ENCODE measurements around the gene ARID1A. TPM values are rescaled to one million over a fixed set of nuclear protein-coding genes. Genes with fewer than 3 reads are reported as not detected.

Gene ARID1A
- total and polyA plus RNA-seq, 2 of the 8 experiments (the other 6 are each of a cell fraction or from before 2014, with no cell fraction given), result 52.1 to 103 TPM

- Histone ChIP-seq H3K9me3 (ENCODE audit: insufficient read depth in 2 of 2, low read depth in 1 of 2, low read length in 1 of 2) (no peaks in the 10 kb centered on the region), H3K9ac (replicated peaks in 1 of 4; ENCODE audit: extremely low read depth in 1 of 4, low read depth in 3 of 4, low read length in 3 of 4) (no peak overlapping the region), H2BK20ac (ENCODE audit: low read length) (no peak overlapping the region), H4K20me1 (replicated peaks in 1 of 2; ENCODE audit: control insufficient read depth in 1 of 2, insufficient read depth in 2 of 2, low read length in 2 of 2) (peaks cover 5 to 18% of the 10 kb centered on the region in 2 experiments), H3K36me3 (ENCODE audit: control insufficient read depth in 2 of 4, insufficient read depth in 4 of 4, low read length in 3 of 4) (peaks cover 72 to 96% (median 91%) of the 10 kb centered on the region in 4 experiments), H3K4ac (replicated peaks; ENCODE audit: insufficient read length, low read depth, low read length) (no peak overlapping the region), H3K27ac (ENCODE audit: low read depth, low read length) (no peak overlapping the region), H4K5ac (ENCODE audit: insufficient read length, low read depth, low read length) (no peak overlapping the region), H2BK12ac (ENCODE audit: low read depth, low read length) (no peak overlapping the region), H3K23me2 (ENCODE audit: low read depth, low read length) (no peaks in the 10 kb centered on the region; the same call in 1 of the 2 replicates), H2BK120ac (replicated peaks; ENCODE audit: low read depth, low read length) (no peak overlapping the region), H3K79me1 (ENCODE audit: low read depth, low read length) (peaks cover 2% of the 10 kb centered on the region), H3K56ac (replicated peaks; ENCODE audit: insufficient read length, low read depth, low read length) (no peak overlapping the region), H4K8ac (ENCODE audit: extremely low read depth, insufficient read depth, low read length) (no peak overlapping the region), H3K27me3 (replicated peaks in 1 of 4; ENCODE audit: control insufficient read depth in 3 of 4, extremely low read depth in 1 of 4, insufficient read depth in 3 of 4, low read length in 3 of 4) (no peaks in the 10 kb centered on the region), H2BK15ac (ENCODE audit: low read length) (no peak overlapping the region), H2AFZ (ENCODE audit: low read length) (no peak overlapping the region), H3K23ac (ENCODE audit: insufficient read length) (no peak overlapping the region), H2BK5ac (ENCODE audit: low read depth, low read length) (no peak overlapping the region), H4K91ac (replicated peaks; ENCODE audit: insufficient read length, low read length) (no peak overlapping the region), H2AK5ac (ENCODE audit: low read depth, low read length) (no peak overlapping the region), H3K18ac (ENCODE audit: extremely low read depth, low read length) (no peak overlapping the region), H3K4me3 (ENCODE audit: extremely low read depth in 1 of 4, insufficient read depth in 2 of 4, low read depth in 3 of 4, low read length in 4 of 4) (no peak overlapping the region), H3K79me2 (ENCODE audit: control insufficient read depth in 1 of 2, insufficient read depth in 2 of 2, low read length in 2 of 2) (no peaks in the 10 kb centered on the region), H3K14ac (ENCODE audit: insufficient read length) (no peak overlapping the region), H3K4me2 (ENCODE audit: insufficient read depth in 1 of 2, low read depth in 2 of 2, low read length in 2 of 2) (no peak overlapping the region), H3K4me1 (replicated peaks in 1 of 4; ENCODE audit: control insufficient read depth in 3 of 4, insufficient read depth in 4 of 4, low read length in 3 of 4) (no peaks in the 10 kb centered on the region)
- CTCF ChIA-PET (ENCODE audit: partially characterized antibody), result interaction anchor here (1.3 kb wide), 1 partner anchor 12 kb away, joined by 3 read pairs; no protein-coding TSS in a partner anchor
- FAIRE-seq (no peak), DNase-seq (ENCODE audit: low read depth in 1 of 2, low spot score in 2 of 2) (no peak)
- 92% methylated on average over 4 of the region's 4 CpGs; no CpG with 5 or more reads in 1 of the 2 experiments for WGBS, 2 experiments (ENCODE audit: extremely low coverage in 1 of 2, insufficient coverage in 1 of 2, insufficient read length in 1 of 2, insufficient replicate concordance in 2 of 2, low coverage in 1 of 2, low lambda C conversion rate in 2 of 2, missing lambda C conversion rate in 1 of 2)
- POLR2A ChIA-PET (ENCODE audit: partially characterized antibody), result no interaction called here
- TF ChIP-seq JUND (IDR thresholded peaks at IDR 0.05; ENCODE audit: low read length), result no peak
- TF ChIP-seq CHD2 (IDR thresholded peaks at IDR 0.05; ENCODE audit: low read length), result no peak
- TF ChIP-seq SP4 (IDR thresholded peaks at IDR 0.05; ENCODE audit: low read length), result no peak
- TF ChIP-seq CTBP2 (IDR thresholded peaks at IDR 0.05; ENCODE audit: borderline replicate concordance, insufficient read depth, insufficient read length, low read length), result no peak
- no peak for TF ChIP-seq RNF2 (IDR thresholded peaks at IDR 0.05; ENCODE audit: borderline replicate concordance, low read depth, low read length, missing control alignments, poor library complexity, severe bottlenecking)
- no peak for TF ChIP-seq NANOG (IDR thresholded peaks at IDR 0.05; ENCODE audit: insufficient read depth, low read depth, low read length, poor library complexity, severe bottlenecking)
- TF ChIP-seq GTF2F1 (IDR thresholded peaks at IDR 0.05; ENCODE audit: borderline replicate concordance, low read depth, low read length), result no peak
- no peak for TF ChIP-seq POU5F1 (IDR thresholded peaks at IDR 0.05; ENCODE audit: low read depth, low read length)
- TF ChIP-seq HDAC2 (IDR thresholded peaks at IDR 0.05; ENCODE audit: borderline replicate concordance in 1 of 2, low read depth in 2 of 2, low read length in 2 of 2), result no peak
- no peak for TF ChIP-seq ZNF274 (IDR thresholded peaks at IDR 0.05; ENCODE audit: borderline replicate concordance, extremely low read depth, low read length)
- TF ChIP-seq SP1 (IDR thresholded peaks at IDR 0.05; ENCODE audit: low read depth, low read length), result no peak
- TF ChIP-seq TAF1 (IDR thresholded peaks at IDR 0.05; ENCODE audit: low read depth, low read length), result no peak
- TF ChIP-seq JUN (IDR thresholded peaks at IDR 0.05; ENCODE audit: low read depth, low read length), result no peak
- no peak for TF ChIP-seq KDM4A (IDR thresholded peaks at IDR 0.05; ENCODE audit: low read depth, low read length, severe bottlenecking)
- TF ChIP-seq TBP (IDR thresholded peaks at IDR 0.05; ENCODE audit: low read depth, low read length), result no peak
Observed at GRCh38 chr1:26775666-26776065, 79.9 kb downstream of the ARID1A start.

Data from H1 (cell line).